Measurements from ENCODE around the gene WDR89.

DNA sequence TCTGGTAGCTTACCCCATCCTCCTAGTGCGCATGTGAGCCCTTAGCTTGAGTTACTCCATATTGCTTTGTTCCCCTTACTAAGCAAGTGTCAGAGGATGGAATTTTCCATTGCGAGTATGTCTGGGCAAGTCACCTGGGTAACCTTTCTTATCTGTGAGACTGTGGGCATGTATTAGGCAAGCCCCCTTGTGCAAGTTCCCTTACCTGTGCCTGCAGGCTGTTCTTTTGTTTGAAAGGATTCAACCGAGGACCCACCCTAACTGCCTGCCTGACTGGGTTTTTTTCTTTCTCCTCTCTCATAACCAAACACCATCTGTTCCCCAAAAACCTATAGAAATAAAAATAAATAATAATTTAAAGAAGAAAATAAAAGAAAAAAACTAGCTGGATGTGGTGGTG, 76.2 kb downstream of the WDR89 start:
- no peak for TF ChIP-seq CTCF (IDR thresholded peaks at IDR 0.05)
- TF ChIP-seq POLR2A (IDR thresholded peaks at IDR 0.05), result no peak
